Adrenal gland (tissue), 12 donors: ENCODE data around the gene CPED1. TPM values are rescaled to one million over a fixed set of nuclear protein-coding genes. Genes with fewer than 3 reads are reported as not detected.

Experiments used
- DNase-seq, 7 donors: peaks; one replicate each; pipeline ENCODE4 v3.0.0-alpha.2; 2019 to 2020
- H3K27ac ChIP-seq, 5 donors: fragments of 200-600 bp; sonication (generic) in 4 of 5; 1 replicate in 3 of 5; 2 replicates in 2 of 5; pipeline versions ENCODE4 v1.5.1 to v1.8.0; 2016 to 2020; ENCODE audit warnings: mild to moderate bottlenecking in 1 of 5
- H3K27me3 ChIP-seq: fragments of 200-600 bp; 2 replicates; pipeline ENCODE4 v1.8.0; 2021
- H3K36me3 ChIP-seq, 2 donors: fragments of 200-600 bp; replicated peaks in 1 of 2; 1 replicate in 1 of 2; 2 replicates in 1 of 2; pipeline versions ENCODE4 v1.5.1 to v1.8.0; 2018 to 2022
- H3K4me1 ChIP-seq, 2 donors: fragments of 200-600 bp; replicated peaks in 1 of 2; 1 replicate in 1 of 2; 2 replicates in 1 of 2; pipeline versions ENCODE4 v1.5.1 to v1.8.0; 2018 to 2021
- H3K4me3 ChIP-seq, 4 donors: fragments of 200-600 bp; sonication (generic) in 3 of 4; one replicate each; pipeline ENCODE4 v1.5.1; 2016 to 2018
- H3K9me3 ChIP-seq, 3 donors: fragments of 200-600 bp; sonication (generic) in 1 of 3; replicated peaks in 1 of 3; 1 replicate in 2 of 3; 2 replicates in 1 of 3; pipeline versions ENCODE4 v1.5.1 to v1.8.0; 2016 to 2021
- CTCF ChIP-seq, 6 experiments: fragments of 450-650 bp in 4 of 6; fragments of 200-600 bp in 2 of 6; sonication (generic) in 1 of 6; IDR thresholded peaks; 1 replicate in 5 of 6; 2 replicates in 1 of 6; pipeline versions ENCODE4 v1.5.1 to v1.8.0; 2016 to 2021; ENCODE audit warnings: antibody characterized with exemption in 6 of 6, mild to moderate bottlenecking in 2 of 6, moderate library complexity in 1 of 6
- POLR2A ChIP-seq, 2 donors: fragments of 450-650 bp; IDR thresholded peaks; one replicate each; pipeline ENCODE4 v1.6.1; 2017; ENCODE audit warnings: antibody characterized with exemption in 2 of 2, mild to moderate bottlenecking in 2 of 2, moderate library complexity in 1 of 2
- WGBS, 4 donors: extraction: QIAGEN DNeasy Blood & Tissue Kit in 2 of 4; methylation state at CpG; one replicate each; pipeline versions ENCODE4 v1.1.5 to v1.1.7; 2013 to 2017; 5-methylcytosine and 5-hydroxymethylcytosine counted together
- intact Hi-C, 2 donors: fragments of 100-400 bp; cut with DNase I; formaldehyde crosslinking; loops; one replicate each; pipeline versions ENCODE4 v1.14.1 to v1.15.0; 2022 to 2023
- polyA plus RNA-seq, 3 donors: library from polyadenylated mRNA; stranded (reverse); fragments of 200-250 nt in 2 of 3; fragments of 350-450 nt in 1 of 3; fragmentation: Illumina TruSeq in 1 of 3; extraction: RNeasy Lipid Tissue Mini Kit (QIAGEN cat#74804) in 1 of 3; gene quantifications; one replicate each; pipeline ENCODE4 v1.2.3, GENCODE V29; 2013 to 2014
- total RNA-seq, 9 donors: library from RNA; depleted of rRNA in 4 of 9; stranded (reverse); fragments of >200 nt in 4 of 9; fragments of 120-200 nt in 1 of 9; fragmentation: NEBNext Ultra II Directional in 1 of 9; extraction: Animal tissue kit (Norgen Biotek cat#: 25700) in 1 of 9; gene quantifications; one replicate each; pipeline versions ENCODE4 v1.1.0 to v1.2.4, GENCODE V29; 2013 to 2023
- donor health status: healthy with polysubstance abuse.
- donor health status: Bipolar disorder and iron deficiency.
- donor health status: DM: yes; HTN: yes; CAD: no.
- donor health status: DM: no; HTN: no; CAD: no.
- donor health status: DM: no; HTN: no; CAD: no.
- donor health status: DM: yes; HTN: yes; CAD: no.

The CPED1 gene
- total and polyA plus RNA-seq, 12 donors, result 5.2 to 72.2 (median 40.7) TPM

- no peaks in the 10 kb centered on the region for H3K36me3 ChIP-seq
- WGBS, 4 donors, result 91 to 97% (median 93%) methylated on average over 3 of the region's 3 CpGs
- intact Hi-C loops, result no loop called here
These were observed 208.9 kb downstream of the CPED1 start for GRCh38 chr7:121197455-121197854.

GRCh38 chr7:121198502-121198901 is 210.0 kb downstream of the CPED1 start:
- H3K4me3 ChIP-seq, result no peak overlapping the region
- 89 to 93% (median 91%) methylated on average over 6 of the region's 6 CpGs for WGBS, 4 donors
- no peak for DNase-seq
- H3K9me3 ChIP-seq, result no peaks in the 10 kb centered on the region
- TF ChIP-seq CTCF (IDR thresholded peaks at IDR 0.05) (no peak), POLR2A (IDR thresholded peaks at IDR 0.05) (no peak)
- no peaks in the 10 kb centered on the region for H3K36me3 ChIP-seq
- H3K4me1 ChIP-seq, result no peaks in the 10 kb centered on the region
- intact Hi-C loops, result no loop called here
- H3K27me3 ChIP-seq, result no peaks in the 10 kb centered on the region
- no peak overlapping the region for H3K27ac ChIP-seq

More at GRCh38 chr7:121197455-121197854, 208.9 kb downstream of the CPED1 start:
- DNase-seq, result no peak
- Histone ChIP-seq H3K4me1 (no peaks in the 10 kb centered on the region), H3K9me3 (no peaks in the 10 kb centered on the region), H3K27me3 (no peaks in the 10 kb centered on the region), H3K4me3 (no peak overlapping the region), H3K27ac (no peak overlapping the region)
- TF ChIP-seq POLR2A (IDR thresholded peaks at IDR 0.05), result no peak
- no peak for TF ChIP-seq CTCF (IDR thresholded peaks at IDR 0.05)

GRCh38 chr7:121202125-121202524 is 213.6 kb downstream of the CPED1 start:
- WGBS, 4 donors, result 94 to 100% (median 97%) methylated on average over 2 of the region's 2 CpGs
- TF ChIP-seq CTCF (IDR thresholded peaks at IDR 0.05) (no peak), POLR2A (IDR thresholded peaks at IDR 0.05) (no peak)

GRCh38 chr7:121202834-121203233 is 214.3 kb downstream of the CPED1 start:
- no peaks in the 10 kb centered on the region for H3K36me3 ChIP-seq
- intact Hi-C loops, result no loop called here
- no peak overlapping the region for H3K4me3 ChIP-seq
- WGBS, 4 donors, result 87 to 98% (median 91%) methylated on average over 2 of the region's 2 CpGs
- H3K4me1 ChIP-seq, result no peaks in the 10 kb centered on the region
- no peak for DNase-seq
- H3K9me3 ChIP-seq, result no peaks in the 10 kb centered on the region
- no peaks in the 10 kb centered on the region for H3K27me3 ChIP-seq
- no peak for TF ChIP-seq CTCF (IDR thresholded peaks at IDR 0.05)
- TF ChIP-seq POLR2A (IDR thresholded peaks at IDR 0.05), result no peak
- H3K27ac ChIP-seq, result no peak overlapping the region

More at GRCh38 chr7:121202125-121202524, 213.6 kb downstream of the CPED1 start:
- Histone ChIP-seq H3K4me1 (no peaks in the 10 kb centered on the region), H3K4me3 (no peak overlapping the region), H3K27ac (no peak overlapping the region), H3K9me3 (no peaks in the 10 kb centered on the region), H3K36me3 (no peaks in the 10 kb centered on the region), H3K27me3 (no peaks in the 10 kb centered on the region)
- intact Hi-C loops, result no loop called here
- no peak for DNase-seq
